Measurements from ENCODE around the gene RNF41. TPM values are rescaled to one million over a fixed set of nuclear protein-coding genes. Genes with fewer than 3 reads are reported as not detected.
"Not testable (repeated sequence)": the region's sequence is repeated elsewhere in the genome, so short reads cannot be mapped to it uniquely, and the experiment has no call there.

RNF41 gene
- total and polyA plus RNA-seq, 8 donors: 10.4 to 92.4 (median 35.7) TPM

DNA sequence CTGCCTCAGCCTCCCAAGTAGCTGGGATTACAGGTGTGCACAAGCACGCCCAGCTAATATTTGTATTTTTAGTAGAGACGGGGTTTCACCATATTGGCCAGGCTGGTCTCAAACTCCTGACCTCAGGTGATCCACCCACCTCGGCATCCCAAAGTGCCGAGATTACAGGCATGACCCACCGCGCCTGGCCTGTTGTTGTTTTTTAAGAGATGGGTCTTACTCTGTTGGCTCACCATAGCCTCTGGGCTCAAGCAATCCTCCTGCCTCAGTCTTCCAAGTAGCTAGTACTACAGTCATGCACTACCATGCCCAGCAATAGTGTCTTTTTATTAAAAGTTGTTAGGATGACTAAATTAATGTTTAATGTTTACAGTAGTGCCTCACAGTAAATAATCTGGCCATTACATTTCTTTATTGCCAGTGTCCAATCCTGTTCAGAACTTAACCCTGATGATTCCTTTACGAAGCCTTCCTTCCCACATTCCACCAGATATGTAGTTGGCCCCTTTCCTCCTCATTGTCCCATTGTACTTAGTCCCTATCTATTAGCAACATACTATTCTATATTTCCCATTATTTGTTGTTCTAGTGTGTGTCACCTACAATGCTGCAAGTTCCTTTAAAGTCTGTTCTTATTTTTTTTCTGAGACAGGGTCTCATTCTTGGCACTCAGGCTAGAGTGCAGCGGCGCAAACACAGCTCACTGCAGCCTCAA, 23.6 kb downstream of the RNF41 start:
- Histone ChIP-seq H3K27me3 (no peaks in the 10 kb centered on the region), H3K4me3 (no peak overlapping the region), H3K4me1 (peaks cover 0 to 7% (median 3%) of the 10 kb centered on the region in 4 donors), H3K9me3 (no peaks in the 10 kb centered on the region), H3K36me3 (no peaks in the 10 kb centered on the region), H3K27ac (no peak overlapping the region)
- TF ChIP-seq EP300 (IDR thresholded peaks at IDR 0.05) (no peak), POLR2A (IDR thresholded peaks at IDR 0.05) (no peak), POLR2AphosphoS5 (IDR thresholded peaks at IDR 0.05) (no peak)
- intact Hi-C loops (cut with DNase I; ENCODE audit: low total_unique reads): no loop called here
- DNase-seq: no peak
- WGBS, 5 donors: 75 to 82% (median 81%) methylated on average over 9 of the region's 9 CpGs

DNA sequence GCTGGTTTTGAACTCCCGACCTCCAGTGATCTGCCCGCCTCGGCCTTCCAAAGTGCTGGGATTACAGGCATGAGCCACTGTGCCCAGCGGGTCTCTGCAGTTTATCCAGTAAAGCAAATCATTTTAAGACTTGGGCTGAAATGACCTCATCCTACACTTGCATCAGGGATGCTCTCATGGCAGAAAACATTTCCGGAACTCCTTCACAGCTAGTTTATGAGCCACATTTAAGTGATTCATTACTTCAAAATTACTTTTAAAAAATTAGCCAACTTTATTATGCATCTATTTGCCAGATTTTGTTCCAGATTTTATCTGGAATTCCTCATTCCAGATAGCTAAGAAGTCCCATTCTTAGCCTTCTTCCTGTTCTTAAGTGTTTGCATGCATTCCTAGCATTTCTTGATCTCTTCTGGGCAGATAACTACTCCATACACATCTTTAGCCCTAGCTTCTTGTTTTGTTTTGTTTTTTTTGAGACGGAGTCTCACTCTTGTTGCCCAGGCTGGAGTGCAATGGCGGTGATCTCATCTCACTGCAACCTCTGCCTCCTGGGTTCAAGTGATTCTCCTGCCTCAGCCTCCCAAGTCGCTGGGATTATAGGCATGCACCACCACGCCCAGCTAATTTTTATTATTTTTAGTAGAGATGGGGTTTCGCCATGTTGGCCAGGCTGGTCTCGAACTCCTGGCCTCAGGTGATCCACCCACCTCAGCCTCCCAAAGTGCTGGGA, 24.7 kb downstream of the RNF41 start:
- DNase-seq: peak in 1 of 2 donors; percentile 24
- intact Hi-C loops (cut with DNase I; ENCODE audit: low total_unique reads); H3K9me3 ChIP-seq; H3K4me1 ChIP-seq; H3K4me3 ChIP-seq; H3K27me3 ChIP-seq; H3K36me3 ChIP-seq; H3K27ac ChIP-seq: not testable (repeated sequence)
- 79 to 86% (median 82%) methylated on average over 11 of the region's 11 CpGs for WGBS, 5 donors

DNA sequence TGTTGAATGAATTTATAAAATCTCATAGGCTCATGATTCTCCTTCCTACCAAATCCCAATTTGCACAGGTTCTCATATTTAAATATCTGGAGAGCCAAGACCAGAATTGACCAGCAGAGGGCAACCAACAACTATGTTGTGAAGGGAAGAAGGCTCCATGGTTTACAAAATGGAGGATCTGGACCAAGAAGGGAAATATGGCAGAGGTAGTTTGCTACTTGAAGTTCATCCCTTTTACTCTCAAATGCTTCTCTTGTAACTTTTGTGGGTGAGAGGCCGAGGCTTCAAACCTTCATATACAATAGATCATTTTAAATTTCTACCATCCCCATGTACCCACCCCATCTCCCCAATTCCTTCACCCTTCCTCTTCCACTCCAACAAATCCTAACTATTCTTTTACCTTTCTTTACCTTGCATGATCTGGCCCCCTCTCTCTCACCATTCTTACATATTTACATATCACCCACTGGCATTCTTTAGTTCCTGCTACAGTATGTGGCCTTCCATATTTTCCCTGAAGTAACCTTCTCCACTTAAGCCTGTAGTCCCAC, 28.6 kb downstream of the RNF41 start:
- intact Hi-C loops (cut with DNase I; ENCODE audit: low total_unique reads): no loop called here

DNA sequence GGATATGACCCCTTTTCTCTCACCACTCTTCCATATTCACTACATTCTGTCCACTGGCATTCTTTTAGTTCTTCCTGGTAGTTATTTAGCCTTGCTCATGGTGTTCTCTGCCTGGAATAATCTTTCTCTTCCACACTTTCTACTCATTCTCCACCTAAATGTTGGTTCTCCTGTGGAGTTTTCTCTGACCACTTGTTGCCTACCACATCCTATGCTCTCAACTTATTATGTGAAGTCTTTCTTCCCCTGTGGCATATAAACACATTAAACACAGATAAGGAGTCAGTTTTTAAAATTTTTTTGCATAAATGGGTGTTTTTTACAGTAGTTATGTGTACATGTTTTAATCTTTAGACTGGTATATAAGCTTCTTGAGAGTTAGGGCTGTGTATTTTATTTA, 29.1 kb downstream of the RNF41 start:
- H3K4me3 ChIP-seq: no peak overlapping the region
- peaks cover 9 to 22% (median 17%) of the 10 kb centered on the region in 4 donors for H3K4me1 ChIP-seq
- TF ChIP-seq, protein P1, sequence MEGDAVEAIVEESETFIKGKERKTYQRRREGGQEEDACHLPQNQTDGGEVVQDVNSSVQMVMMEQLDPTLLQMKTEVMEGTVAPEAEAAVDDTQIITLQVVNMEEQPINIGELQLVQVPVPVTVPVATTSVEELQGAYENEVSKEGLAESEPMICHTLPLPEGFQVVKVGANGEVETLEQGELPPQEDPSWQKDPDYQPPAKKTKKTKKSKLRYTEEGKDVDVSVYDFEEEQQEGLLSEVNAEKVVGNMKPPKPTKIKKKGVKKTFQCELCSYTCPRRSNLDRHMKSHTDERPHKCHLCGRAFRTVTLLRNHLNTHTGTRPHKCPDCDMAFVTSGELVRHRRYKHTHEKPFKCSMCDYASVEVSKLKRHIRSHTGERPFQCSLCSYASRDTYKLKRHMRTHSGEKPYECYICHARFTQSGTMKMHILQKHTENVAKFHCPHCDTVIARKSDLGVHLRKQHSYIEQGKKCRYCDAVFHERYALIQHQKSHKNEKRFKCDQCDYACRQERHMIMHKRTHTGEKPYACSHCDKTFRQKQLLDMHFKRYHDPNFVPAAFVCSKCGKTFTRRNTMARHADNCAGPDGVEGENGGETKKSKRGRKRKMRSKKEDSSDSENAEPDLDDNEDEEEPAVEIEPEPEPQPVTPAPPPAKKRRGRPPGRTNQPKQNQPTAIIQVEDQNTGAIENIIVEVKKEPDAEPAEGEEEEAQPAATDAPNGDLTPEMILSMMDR (IDR thresholded peaks at IDR 0.05): no peak
- H3K27ac ChIP-seq: no peak overlapping the region
- H3K36me3 ChIP-seq: no peaks in the 10 kb centered on the region
- intact Hi-C loops (cut with DNase I; ENCODE audit: low total_unique reads): no loop called here
- no peaks in the 10 kb centered on the region for H3K9me3 ChIP-seq
- DNase-seq: no peak
- H3K27me3 ChIP-seq: no peaks in the 10 kb centered on the region

More for the DNA sequence above, 28.6 kb downstream of the RNF41 start:
- Histone ChIP-seq H3K27me3 (no peaks in the 10 kb centered on the region), H3K27ac (no peak overlapping the region), H3K4me1 (peaks cover 4 to 17% (median 12%) of the 10 kb centered on the region in 4 donors), H3K36me3 (no peaks in the 10 kb centered on the region), H3K9me3 (no peaks in the 10 kb centered on the region), H3K4me3 (no peak overlapping the region)
- no peak for TF ChIP-seq EP300 (IDR thresholded peaks at IDR 0.05)
- TF ChIP-seq POLR2AphosphoS5 (IDR thresholded peaks at IDR 0.05): peak in 2 of 3 donors; percentile 46 to 81
- TF ChIP-seq, protein P1 (IDR thresholded peaks at IDR 0.05): peak in 5 of 7 experiments; percentile 57 to 87 (median 84)
- peak; percentile 85 to 93 for DNase-seq
- WGBS, 5 donors: 28 to 57% (median 45%) methylated on average over 1 of the region's 1 CpG

DNA sequence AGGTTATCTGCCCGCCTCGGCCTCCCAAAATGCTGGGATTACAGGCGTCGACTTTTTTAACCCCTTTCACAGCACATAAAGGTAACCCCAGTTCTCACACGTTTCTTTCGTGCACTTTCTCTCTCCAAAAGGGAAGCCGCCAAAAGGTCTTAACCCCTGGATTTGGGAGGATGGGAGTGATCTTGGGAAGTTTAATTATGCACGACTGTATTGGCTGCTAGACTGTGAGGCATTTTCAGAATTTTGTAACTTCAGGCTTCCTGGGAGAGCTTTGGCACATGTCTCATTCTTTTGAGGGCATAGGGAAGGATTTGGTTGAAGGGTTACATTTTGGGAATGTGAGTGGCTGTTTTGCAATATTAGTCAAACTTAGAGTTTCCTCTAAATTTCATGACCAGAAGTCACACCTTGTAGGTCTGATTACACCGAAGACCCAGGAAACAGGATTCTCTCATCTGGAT, 31.0 kb downstream of the RNF41 start:
- intact Hi-C loops (cut with DNase I; ENCODE audit: low total_unique reads): no loop called here
- no peaks in the 10 kb centered on the region for H3K9me3 ChIP-seq
- peak overlapping the region; percentile 85 to 98 (median 90) for H3K4me3 ChIP-seq
- H3K27ac ChIP-seq: peak overlapping the region; percentile 88 to 98 (median 95)
- H3K4me1 ChIP-seq: peaks cover 14 to 34% (median 22%) of the 10 kb centered on the region in 4 donors
- no peaks in the 10 kb centered on the region for H3K27me3 ChIP-seq
- H3K36me3 ChIP-seq: peaks cover 5 to 12% (median 12%) of the 10 kb centered on the region in 4 donors
- no peak for DNase-seq
- TF ChIP-seq EP300 (IDR thresholded peaks at IDR 0.05) (no peak), POLR2AphosphoS5 (IDR thresholded peaks at IDR 0.05) (no peak), POLR2A (IDR thresholded peaks at IDR 0.05) (no peak)
- TF ChIP-seq, protein P1 (IDR thresholded peaks at IDR 0.05): no peak
- WGBS, 5 donors: 21 to 27% (median 25%) methylated on average over 9 of the region's 9 CpGs

Measured in stomach (tissue), 9 donors.